GM21619 (cell line): Measurements from ENCODE around the gene OLA1.

Source experiments
- ATAC-seq: cut with Tn5 transposase; IDR thresholded peaks from one replicate; pipeline ENCODE4 v1.9.1; 2021; ENCODE audit not compliant: unreplicated experiment

The OLA1 gene

DNA sequence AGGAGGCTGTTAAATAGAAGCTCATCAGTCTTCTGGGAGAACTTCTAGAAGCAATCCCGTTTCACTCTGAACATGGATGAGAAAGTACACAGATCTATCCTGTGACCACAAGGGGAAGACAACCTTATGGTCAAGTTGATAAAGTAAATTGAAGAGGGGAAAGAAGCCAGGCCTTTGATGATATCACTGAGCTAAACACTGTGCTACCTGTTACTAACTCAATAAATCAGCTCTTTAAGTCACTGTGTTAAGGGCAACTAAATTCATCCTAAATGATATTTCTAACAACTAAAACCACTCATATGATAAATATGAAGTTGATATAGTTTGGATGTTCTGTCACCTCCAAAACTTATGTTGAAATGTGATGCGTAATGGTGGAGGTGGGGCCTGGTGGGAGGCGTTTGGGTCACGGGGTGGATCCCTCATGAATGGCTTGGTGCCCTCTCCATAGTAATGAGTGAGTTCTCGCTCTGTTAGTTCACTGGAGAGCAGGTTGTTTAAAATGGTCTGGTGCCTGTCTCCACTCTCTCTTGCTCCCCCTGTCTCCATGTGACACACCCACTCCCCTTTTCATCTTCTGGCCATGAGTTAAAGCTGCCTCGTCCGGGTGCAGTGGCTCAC, 23.6 kb downstream of the OLA1 start:
- no peak for ATAC-seq

DNA sequence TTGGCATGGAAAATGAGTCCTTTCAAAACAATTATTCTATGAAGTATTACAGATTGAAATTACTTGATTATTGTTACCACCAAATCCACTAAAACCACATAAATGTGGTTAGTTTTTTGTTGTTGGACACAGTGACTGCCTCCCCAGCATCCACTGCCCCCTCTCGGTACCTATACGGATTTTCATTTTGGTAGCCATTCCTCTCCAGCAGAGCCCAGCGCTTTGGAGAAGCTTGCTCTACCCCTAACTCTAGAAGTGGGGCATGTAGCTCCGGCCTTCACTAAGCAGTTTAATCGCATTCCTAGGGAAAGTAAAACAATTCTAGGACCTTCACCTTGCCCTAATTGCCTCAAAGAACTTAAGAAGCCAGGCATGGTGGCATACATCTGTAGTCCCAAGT, 24.2 kb downstream of the OLA1 start:
- no peak for ATAC-seq

DNA sequence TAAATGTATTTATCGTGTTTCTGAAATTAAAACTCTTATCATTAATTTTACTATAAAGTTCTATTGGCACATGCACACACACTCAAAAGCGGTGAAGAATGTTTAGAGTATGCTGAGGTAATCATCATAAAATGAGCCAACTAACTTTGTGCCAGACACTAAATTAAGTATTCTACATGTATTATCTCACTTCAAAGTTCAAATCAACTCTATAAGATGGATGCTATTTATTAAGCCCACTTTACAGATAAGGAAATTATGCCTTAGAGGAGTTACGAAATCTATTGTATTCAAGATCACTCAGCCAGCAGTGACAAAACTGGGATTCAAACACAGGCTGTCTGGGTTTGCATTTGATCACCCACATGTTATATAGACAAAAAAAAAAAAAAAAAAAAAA, 24.9 kb downstream of the OLA1 start:
- no peak for ATAC-seq

DNA sequence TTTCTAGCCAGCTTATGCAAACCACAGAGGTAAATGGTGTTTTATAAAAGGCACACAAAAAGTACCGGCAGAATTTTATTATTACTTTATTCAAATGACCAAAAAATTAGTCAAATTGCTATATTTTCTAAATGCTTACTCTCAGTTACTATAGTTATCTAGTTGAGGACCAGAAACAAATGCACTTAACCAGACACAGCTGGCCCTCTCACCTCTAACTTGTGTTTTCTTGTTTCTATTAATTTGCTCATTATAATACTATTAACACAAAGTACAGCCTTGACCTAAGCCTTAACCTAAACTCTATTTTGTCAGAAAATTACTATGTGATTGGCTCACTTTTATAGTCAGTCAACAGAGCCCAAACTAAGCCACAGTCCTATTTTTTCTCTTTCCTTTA, 26.2 kb downstream of the OLA1 start:
- no peak for ATAC-seq

DNA sequence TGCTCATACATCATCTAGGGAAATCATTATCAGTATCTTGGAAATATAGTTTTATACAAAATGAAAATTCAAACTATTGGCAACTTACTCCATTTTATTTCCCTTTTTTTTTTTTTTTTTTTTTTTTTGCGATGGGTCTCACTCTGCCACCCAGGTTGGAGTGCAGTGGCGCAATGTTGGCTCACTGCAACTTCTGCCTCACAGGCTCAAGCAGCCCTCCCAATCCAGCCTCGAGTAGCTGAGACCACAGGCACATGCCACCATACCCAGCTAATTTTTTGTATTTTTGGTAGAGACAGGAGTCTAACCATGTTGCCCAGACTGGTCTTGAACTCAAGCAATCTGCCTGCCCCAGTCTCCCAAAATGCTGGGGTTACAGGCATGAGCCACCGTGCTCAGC, 29.0 kb downstream of the OLA1 start:
- no peak for ATAC-seq

DNA sequence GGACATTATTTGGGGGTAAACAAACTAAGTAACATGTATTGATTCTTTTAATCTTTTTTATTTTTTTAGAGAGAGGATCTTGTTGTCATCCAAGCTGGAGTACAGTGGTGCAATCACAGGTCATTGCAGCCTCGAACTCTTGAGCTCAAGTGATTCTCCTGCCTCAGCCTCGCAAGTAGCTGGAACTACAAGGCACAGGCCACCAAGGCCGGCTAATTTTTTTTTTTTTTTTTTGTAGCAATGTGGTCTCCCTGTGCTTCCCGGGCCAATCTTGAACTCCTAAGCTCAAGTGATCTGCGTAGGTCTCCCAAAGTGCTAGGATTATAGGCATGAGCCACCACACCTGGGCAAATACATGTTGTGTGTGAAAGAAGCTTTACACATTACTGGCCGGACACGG, 29.6 kb downstream of the OLA1 start:
- ATAC-seq: no peak

DNA sequence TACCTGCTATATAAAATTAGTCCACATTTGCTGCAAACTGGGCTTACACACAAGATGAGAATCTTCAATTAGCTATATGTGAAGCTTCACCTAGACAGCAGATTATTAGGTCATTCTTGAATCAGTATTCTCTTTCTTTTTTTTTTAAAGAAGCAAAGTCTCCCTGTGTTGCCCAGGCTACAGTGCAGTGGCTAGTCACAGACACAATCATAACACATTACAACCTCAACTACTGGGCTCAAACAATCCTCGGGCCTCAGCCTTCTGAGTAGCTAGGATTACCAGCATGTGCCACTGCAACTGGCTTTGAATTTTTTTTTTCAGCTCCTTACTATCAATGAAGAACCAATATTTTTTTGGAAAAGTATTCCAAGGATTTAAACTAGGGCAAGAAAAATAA, 30.5 kb downstream of the OLA1 start:
- ATAC-seq: no peak

DNA sequence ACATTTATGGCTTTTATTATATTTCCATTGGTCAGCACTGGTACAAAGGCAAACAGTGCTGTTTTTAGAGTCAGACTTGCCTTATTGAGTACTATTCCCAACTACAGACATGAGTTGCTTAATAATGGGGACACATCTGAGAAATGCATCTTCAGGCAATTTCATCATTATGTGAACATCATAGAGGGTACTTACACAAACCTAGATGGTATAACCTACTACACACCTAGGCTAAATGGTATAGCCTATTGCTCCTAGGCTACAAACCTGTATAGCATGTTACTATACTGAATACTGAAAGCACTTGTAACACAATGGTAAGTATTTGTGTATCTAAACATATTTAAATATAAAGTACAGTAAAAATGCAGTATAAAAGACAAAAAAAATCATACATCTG, 36.4 kb downstream of the OLA1 start:
- no peak for ATAC-seq

DNA sequence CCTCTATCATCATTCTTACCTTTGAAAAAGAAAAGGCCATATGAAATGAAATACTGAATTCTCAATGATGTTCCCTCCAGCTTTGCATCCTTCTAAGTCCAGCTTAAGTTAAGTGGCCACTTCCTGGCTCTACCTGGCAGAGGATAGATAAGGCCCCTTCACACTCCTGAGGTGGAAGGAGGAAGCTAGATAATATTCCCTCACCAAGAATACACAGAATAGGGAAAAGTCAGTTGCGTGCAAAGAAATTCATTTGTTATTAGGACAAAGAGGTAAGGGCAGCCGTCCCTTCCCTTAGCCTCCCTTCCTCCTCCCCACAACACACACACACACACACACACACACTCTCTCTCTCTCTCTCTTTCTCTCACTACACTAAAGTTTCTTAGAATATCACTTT, 37.5 kb downstream of the OLA1 start:
- no peak for ATAC-seq

DNA sequence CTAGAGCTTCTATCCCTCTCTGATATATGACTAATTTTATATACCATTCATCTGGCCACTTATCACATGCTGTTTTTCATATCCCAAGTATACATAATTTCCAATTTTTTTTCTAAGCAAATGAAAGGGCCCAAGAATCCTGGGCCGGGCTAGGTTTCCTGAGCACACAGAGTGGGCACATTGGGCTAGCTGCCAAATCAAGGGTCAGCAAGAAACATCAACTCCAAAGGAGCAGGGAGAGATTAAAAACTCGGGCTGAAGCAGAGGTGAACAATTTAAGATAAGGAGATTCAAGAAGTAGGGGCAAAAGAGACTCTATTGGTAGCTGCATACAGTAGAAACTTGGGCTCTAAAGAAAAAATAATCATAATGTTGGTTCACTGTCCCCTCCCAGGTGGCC, 39.0 kb downstream of the OLA1 start:
- no peak for ATAC-seq

DNA sequence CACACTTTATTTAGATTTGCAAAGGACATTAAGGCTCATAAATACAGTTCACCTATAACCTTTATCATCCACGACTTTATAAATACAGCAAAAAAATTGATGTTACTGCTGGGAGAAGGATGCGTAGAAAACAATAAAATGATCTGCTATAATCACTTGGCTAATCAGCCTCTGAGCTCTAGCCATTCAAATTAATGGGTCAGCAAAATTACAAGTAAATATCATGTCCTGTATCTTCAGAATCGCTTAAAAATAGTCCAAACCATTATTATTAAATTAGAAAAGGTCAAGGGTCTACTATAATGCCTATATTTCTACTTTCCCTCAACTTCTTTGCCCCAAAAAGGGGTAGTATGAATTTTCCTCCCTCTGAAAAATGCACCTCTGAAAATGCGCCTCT, 40.3 kb downstream of the OLA1 start:
- no peak for ATAC-seq

DNA sequence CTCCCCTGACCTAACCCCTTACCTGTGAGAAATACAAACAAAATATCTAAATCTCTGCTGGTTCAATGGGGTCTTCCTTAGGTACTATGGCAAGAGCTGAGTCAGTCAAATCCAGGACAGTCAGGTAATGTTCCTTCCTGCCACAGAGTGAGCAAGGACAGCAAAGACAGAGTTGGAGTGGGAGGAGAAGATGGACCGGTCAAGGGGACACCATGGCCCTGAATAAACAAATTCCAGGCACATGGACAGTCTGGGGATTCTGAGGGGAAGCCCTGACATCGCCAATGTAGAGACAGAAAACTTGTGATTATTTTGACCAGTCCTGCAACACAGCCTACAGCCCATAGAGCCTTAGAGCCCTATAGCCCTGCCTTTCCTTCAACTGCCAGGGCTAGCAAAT, 42.8 kb downstream of the OLA1 start:
- ATAC-seq: no peak

DNA sequence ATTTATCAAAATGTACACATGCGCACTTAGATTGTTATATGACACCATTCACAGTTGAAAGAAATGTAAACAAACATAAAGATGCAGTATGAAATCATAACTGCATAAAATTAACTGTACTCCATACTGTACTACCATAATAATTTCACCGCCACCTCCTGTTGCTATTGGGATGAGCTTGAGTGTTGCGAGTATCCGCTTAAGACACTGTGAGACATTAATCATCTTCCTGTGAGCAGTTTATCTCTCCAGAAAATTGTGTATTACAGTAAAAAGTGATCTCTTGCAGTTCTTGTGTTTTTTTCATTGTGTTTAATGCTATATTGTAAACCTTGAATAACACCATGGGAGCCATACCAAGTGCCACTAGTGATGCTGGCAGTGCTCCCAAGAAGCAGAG, 46.1 kb downstream of the OLA1 start:
- ATAC-seq: no peak

DNA sequence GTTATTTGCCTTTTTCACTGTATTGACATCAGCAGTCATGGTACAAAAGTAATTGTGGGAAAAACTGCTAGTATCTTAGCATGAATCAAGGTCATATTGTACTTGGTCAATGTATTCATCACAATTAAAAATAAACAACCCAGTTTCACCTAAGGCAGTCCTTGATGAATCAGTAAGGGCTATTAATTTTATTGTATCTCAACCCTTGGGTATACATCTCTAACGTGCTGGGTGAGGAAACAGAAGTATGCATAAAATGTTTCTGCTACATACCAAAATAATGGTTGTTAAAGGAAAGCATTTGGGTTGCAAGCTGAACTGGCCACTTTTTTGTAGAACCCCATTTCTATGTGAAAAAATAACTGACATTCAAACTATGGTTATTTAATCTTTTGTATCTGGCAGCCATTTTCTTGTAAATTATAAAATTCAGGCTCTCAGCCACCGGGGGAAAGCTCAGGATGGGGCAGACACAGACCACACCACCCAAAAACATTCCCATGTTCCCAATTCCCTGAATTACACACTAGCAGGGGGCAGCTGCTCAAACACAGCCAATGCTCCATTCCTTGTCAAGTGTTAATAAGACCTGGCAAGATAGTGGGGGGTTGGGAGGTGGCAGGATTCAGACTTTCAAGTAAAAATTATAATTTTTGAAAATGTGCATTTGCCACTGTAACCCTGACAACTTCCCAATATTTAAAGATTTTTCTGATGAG, 49.3 kb downstream of the OLA1 start:
- ATAC-seq: no peak

DNA sequence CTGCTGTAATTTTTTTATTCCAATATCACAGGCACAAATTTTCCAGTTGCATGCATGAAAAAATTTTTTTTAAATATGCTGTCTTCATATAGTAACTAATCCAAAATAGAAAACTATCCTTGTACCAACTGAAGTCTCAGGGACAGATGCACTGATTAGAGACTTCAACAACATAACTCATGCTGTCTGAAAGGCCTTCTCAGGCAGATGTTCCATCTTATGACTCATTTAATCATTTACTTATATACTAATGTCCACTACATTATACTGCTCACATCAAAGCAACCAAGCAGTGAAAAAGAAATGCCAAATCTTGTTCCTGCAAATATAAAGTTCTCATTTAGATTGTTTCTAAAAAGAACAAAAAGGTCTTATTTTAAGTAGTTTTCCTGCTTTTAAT, 53.1 kb downstream of the OLA1 start:
- no peak for ATAC-seq

DNA sequence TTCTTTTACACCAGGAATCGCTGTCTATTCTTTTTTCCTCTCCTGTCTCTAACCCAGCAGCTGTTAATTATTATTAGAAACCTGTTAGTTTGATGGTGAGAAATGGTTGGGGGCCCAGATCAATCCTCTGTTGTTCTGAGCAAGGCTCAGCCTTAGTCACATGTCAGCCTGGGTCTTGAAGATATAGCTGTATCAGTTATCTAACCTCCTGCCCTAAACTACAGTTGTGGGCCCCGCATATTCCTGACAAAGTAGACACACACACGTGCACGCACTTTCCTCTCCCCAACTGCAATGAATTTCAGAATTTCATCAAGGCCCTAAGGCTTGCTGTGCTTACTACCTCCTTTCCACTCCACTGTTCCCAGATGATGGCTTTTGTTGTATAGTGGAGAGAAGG, 54.6 kb downstream of the OLA1 start:
- ATAC-seq: no peak

DNA sequence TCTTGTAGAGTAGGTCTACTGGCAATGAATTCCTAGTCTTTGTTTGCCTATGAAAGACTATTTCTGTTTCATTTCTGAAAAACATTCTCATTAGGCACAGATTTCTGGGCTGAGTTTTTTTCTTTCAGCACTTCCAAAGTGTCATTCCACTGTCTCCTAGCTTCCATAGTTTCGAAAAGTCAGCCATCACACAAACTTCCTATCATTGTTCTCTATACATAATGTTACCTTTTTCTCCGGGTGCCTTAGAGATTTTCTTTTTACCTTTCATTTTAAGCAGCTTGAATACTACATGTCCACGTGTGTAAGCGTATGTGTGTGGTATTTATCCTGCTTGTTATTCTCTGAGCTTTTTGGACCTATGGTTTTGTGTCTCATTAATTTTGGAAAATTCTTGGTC, 55.7 kb downstream of the OLA1 start:
- no peak for ATAC-seq

DNA sequence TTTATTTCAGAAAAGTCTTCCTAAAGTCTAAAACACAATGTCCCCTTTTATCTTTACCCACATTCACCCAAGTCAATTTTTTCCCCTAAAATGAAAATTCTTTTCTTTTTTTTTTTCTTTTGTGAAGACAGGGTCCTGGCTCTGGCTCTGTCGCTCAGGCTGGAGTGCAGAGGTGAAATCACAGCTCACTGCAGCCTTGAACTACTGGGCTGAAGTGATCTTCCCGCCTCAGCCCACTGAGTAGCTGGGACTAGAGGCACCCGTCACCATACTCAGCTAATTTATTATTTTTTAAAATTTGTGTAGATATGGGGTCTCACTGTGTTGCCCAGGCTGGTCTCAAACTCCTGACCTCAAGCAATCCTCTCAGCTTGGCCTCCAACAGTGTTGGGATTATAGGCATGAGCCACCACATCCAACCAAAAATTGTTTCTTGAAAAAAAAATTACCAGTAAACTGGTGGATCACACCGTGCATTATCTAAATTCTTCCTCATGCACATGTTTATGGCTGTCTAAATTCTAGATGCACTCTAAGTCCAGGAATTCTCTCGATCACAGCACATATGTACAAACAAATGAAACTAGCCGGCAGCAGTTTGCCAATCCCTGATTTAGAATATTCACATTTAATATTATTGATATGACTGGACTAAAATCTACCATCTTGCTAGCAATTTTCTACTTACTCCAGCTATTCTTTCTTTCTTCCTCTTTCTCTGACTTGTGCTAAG, 56.8 kb downstream of the OLA1 start:
- no peak for ATAC-seq

DNA sequence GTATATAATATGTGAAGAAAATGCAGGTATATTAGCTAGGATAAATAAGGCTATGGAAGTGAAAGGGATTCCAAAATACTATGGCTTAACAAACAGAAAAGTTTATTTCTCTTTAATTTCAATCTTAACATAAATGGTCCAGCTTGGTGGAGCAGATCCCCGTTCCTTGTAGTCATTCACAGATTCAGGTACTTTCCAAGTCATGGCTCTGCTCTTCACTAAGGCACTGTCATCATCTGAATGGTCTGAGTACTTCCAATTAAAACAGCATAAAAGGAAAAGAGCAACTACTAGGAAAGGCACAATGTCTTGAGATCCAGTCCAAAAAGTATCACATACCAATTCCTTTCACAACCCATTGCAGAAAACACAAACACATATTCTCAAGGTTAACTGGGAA, 63.4 kb downstream of the OLA1 start:
- ATAC-seq: no peak

DNA sequence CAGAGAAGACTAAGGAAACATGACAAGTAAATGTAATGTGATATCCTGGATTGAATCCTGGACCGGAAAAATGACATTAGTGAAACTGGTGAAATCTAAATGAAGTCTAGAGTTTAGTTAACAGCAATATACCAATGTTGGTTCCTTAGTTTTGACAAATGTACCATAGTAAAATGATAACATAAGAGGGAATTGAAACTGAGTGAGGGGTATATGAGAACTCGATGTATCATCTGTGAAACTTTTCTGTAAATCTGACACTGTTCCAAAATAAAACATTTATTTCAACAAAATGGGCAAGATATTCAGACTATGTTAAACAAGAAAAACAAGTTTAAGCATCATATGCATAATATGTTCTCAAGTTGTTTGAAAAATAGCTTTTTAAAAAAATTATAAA, 63.8 kb downstream of the OLA1 start:
- no peak for ATAC-seq

DNA sequence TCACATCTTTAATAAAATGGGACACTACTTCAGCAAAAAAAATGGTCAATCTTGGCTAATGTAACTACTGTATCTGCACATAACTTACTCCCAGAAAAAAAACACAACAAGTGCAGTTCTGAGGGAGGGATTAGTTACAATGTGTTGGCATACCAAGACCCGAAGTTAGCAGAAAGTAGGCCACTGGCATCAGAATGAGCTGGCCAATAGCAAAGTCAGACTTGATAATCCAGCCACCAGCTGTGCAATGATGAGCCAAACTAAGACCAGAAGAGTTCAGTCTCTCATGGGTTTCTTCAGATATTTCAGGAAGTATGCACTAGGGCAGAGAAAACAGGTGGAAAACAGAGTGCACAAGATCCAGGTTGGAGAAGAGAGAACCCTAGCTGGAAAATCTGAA, 65.3 kb downstream of the OLA1 start:
- no peak for ATAC-seq

DNA sequence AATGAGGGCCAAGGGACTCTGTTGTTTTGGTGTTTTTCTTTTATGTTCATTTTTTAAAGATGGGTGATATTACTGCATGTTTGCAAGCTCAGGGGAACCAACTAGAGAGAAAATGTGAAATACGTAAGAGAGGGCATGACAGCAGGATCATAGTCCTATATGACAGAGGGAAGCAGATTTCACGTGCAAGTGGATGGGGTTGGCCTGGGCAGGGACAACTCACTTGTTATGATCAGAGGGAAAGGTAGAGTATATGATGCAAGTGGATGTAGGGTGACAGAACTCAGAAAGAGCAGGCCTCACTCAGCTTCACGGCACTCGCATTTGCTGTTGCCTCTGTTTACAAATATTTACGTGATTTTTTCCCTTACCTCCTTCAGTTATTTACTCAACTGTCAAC, 67.0 kb downstream of the OLA1 start:
- no peak for ATAC-seq
